ENCODE data around the gene RPL15.
"Not testable (repeated sequence)": the region's sequence is repeated elsewhere in the genome, so short reads cannot be mapped to it uniquely, and the experiment has no call there.

Gene RPL15

GRCh38 chr3:23889950-23890349 lies 27.0 kb upstream of the RPL15 start:
- DNase-seq (ENCODE audit: low read depth in 2 of 2): no peak

DNA sequence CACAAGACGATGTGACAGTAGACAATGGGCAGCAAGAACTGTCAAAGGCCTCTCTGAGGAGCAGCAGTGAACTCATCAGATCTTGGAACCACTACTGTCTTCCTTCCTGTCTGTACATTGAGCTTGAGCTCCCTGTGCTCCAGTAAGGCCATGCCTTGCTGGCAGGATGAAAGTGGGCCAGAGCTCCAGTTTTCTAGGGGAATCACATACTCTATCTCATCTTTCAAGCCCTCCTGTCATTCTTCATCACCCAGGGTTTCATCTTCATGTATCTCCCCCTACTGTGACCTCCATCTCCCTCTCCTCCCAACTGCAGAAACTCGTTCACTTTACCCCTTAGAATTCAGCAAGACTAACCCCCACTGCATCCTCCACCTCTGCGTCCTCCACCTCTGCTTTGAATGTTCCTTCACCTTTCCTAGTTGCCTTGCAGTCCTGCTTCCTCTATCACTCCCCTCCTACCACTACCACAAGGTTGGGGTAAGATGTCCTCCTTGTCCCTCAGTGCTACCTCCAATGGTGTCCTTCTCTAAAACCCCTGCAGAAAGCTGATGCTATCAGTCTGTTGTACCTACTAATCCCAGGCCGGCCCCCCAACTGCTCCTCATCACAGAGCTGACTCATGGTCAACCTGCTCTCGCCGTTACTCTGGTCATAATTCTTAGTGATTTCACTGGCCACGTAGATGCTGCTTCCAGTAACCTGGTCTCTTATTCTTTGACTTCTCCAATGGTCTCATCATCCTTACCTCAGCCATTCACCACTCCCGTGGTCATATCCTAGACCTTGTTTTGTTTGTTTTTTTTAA lies 22.5 kb upstream of the RPL15 start:
- no peak for DNase-seq (ENCODE audit: low read depth in 2 of 2)

GRCh38 chr3:23895181-23895580 lies 21.8 kb upstream of the RPL15 start:
- no peak for DNase-seq (ENCODE audit: low read depth in 2 of 2)

DNA sequence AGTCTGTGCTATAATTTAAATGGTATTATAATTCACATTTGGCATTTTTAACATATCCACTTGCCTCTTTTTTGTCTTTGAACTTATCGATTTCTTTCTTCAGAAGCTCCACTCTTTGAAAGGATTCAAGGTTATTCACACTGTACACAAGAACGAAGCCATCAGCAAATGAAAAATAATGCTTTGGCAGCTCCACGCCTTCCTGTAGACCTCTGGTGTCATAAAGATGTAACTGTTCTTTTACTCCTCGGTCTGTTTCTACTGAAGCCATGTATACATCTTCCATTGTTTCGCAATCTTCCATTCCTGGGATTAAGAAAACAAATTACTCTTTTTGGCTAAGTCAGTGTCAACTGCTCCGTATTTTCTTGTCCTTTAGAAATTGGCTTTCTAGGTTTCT lies 16.2 kb upstream of the RPL15 start:
- no peak for DNase-seq (ENCODE audit: low read depth in 2 of 2)

- no peak for DNase-seq (ENCODE audit: low read depth in 2 of 2)
Measured at GRCh38 chr3:23904545-23904944, 12.4 kb upstream of the RPL15 start.

DNA sequence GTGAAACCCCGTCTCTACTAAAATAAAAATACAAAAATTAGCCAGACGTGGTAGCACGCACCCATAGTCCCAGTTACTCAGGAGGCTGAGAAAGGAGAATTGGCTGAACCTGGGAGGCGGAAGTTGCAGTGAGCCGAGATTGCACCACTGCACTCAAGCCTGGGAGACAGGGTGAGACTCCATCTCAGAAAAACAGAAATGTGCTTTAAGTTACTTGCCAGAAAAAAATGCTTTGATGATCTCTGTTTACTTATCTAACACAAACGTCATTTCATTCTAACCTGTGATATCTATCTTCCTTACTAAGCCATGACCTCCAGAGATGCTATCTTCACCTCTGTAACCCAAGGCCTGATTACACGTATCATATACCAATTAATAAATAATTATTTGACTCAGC lies 7.6 kb upstream of the RPL15 start:
- DNase-seq (ENCODE audit: low read depth in 2 of 2): no peak

- no peak for DNase-seq (ENCODE audit: low read depth in 2 of 2)
Measured at GRCh38 chr3:23911397-23911796, 5.5 kb upstream of the RPL15 start.

DNA sequence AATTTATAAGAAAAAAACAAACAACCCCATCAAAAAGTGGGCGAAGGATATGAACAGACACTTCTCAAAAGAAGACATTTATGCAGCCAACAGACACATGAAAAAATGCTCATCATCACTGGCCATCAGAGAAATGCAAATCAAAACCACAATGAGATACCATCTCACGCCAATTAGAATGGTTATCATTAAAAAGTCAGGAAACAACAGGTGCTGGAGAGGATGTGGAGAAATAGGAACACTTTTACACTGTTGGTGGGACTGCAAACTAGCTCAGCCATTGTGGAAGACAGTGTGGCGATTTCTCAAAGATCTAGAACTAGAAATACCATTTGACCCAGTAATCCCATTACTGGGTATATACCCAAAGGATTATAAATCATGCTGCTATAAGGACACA lies 4.6 kb upstream of the RPL15 start:
- not testable (repeated sequence) for DNase-seq (ENCODE audit: low read depth in 2 of 2)

GRCh38 chr3:23913182-23913581 lies 3.8 kb upstream of the RPL15 start:
- no peak for DNase-seq (ENCODE audit: low read depth in 2 of 2)

DNA sequence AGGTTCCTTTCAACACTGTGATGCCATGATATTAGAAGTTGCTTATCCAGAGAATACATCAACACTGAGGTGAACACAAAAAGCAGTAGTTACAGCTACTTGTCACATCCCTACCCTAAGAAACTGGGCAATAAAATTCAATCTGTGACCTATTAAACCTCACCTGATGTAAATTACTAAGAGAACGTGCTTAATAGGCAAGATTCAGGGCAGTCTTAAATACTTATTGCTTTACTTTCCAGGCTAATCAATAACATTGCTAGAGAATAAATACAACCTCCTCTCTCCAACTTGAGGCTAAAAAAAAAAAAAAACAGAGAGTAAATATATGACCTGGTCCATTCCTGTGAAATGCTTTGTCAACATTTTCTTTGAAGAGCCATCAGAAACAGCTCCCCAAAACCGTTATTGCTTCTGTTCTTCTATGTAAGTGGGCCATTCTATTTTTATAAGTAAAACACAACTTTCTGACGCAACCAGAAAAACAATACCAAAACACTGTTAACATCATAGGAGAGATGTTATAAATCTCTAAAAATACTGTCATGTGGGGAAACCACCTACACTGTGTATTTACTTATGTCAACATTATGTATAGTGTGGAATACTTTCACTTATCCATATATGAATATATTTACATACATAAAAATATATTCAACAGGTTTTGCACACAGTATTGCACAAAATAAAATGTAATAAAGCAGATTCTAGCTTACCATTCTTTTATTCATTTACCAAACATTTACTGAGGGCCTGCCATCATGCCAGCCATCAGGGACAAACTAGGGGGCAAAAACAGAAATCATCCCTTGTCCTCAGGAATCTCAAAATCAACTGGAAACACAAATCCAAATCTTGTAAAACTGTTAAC lies 2.8 kb upstream of the RPL15 start:
- no peak for DNase-seq (ENCODE audit: low read depth in 2 of 2)

GRCh38 chr3:23915537-23916108 lies 1.3 kb upstream of the RPL15 start:
- no peak for DNase-seq (ENCODE audit: low read depth in 2 of 2)

DNA sequence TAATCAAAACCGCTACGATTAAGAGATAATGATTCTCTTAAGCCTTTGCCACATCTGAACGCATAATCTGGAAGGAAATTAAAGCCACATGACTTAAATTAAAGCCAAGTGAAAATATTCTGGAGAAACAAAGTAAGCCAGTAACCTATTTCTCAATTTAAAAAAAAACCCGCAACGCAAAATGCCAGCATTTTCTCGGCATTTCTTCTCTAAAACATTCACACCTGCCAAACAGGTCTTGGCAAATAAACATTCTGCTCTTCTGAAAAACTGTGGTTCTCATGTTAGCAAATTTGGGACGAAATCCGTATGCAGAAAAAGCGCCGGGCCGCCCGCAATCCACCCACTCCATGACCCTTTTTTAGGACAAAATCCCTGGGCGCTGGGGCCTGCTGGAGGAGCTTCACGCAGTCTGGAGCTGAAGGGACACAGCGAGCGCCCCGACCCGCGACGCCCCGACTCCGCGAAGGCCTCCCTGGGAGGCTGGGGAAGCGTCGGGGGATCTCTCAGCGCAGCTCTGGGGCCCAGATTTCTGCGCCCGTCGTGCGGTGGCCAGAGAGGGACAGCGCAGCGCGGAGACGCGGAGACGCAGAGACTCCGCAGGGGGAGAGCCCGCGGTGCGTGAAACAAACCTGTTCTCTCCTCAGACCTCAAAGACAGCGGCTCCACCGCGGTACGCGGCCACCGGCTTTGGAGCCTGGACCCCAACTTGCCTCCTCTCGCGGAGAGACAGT lies 613 bp upstream of the RPL15 start:
- no peak for DNase-seq (ENCODE audit: low read depth in 2 of 2)

DNA sequence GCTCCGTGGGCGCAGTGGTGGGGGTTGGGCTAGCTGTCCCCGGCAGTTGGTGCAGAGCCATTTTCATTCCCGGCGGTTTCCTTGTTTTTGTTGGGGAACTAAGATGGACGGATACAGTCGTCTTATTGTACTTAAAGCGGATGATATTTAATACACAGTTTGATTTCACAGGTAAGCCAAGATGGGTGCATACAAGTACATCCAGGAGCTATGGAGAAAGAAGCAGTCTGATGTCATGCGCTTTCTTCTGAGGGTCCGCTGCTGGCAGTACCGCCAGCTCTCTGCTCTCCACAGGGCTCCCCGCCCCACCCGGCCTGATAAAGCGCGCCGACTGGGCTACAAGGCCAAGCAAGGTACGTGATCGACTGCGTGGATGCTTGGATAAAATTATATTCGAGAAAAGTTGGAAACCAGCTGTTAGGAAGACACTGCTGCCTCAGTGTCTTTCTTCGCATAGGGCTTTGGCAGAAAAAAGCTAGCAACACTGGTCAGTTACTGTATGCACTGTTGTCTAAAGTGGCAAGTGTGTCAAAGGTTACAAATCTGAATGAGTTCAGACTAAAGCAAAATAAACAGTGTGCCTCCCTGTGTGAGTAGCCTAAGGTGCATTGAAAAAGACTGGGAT lies 859 bp downstream of the RPL15 start:
- peak in 1 of 2 donors; percentile 69 for DNase-seq (ENCODE audit: low read depth in 2 of 2)

DNA sequence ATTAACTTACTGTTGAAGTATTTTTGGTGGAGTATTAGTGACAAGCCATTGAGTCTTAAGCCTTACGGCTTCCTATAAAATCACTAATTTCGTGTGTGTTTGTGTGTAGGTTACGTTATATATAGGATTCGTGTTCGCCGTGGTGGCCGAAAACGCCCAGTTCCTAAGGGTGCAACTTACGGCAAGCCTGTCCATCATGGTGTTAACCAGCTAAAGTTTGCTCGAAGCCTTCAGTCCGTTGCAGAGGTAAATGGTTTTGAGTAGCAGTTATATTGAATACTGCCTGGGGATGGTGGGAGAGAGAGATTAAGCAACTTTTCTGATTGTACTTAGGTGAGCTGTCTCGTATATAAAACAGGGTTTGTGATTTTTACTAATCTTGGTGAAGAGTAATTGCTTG lies 1.4 kb downstream of the RPL15 start:
- DNase-seq (ENCODE audit: low read depth in 2 of 2): not testable (repeated sequence)

DNA sequence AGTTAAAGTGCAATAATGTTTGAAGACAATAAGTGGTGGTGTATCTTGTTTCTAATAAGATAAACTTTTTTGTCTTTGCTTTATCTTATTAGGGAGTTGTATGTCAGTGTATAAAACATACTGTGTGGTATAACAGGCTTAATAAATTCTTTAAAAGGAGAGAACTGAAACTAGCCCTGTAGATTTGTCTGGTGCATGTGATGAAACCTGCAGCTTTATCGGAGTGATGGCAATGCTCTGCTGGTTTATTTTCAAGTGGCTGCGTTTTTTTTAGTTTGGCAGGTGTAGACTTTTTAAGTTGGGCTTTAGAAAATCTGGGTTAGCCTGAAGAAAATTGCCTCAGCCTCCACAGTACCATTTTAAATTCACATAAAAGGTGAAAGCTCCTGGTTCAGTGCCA lies 2.7 kb downstream of the RPL15 start:
- DNase-seq (ENCODE audit: low read depth in 2 of 2): no peak

GRCh38 chr3:23920151-23920655 lies 3.3 kb downstream of the RPL15 start:
- no peak for DNase-seq (ENCODE audit: low read depth in 2 of 2)

DNA sequence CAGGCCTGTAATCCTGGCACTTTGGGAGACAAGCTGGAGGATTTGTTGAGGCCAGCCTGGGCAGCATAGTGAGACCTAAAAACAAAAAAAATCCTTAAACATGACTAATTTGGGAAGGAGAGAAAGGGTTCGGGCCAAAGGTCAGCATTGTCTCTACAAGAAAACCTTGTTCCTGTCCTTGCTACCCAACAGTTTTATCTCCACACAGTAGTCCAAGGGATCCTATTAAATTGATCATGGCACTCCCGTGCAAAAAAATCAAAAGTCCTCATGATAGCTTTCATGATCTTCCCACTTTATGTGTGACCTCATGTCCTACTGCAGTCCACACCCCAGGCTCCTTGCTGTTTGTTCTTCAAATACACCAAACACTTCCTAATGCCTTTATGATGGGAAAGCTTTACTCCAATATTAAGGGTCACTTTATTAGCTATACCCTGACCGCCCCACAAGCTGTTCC lies 4.2 kb downstream of the RPL15 start:
- DNase-seq (ENCODE audit: low read depth in 2 of 2): no peak

- DNase-seq (ENCODE audit: low read depth in 2 of 2): no peak
Measured at GRCh38 chr3:23923786-23924185, 6.9 kb downstream of the RPL15 start.

DNA sequence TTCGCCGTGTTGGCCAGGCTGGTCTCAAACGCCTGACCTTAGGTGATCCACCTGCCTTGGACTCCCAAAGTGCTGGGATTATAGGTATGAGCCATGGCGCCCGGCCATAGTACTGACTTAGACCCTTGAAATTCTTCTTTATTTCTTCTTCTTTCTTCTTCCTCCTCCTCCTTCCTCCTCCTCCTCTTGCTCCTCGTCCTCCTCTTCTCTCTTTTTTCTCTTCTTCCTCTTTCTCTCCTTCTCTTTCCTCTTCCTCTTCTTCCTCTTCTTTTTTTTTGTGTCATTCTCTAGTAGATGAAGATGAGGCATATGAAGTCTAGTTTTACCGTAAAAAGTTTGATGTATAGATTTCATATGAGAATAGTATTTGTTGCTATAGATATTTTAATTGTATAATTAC lies 9.3 kb downstream of the RPL15 start:
- no peak for DNase-seq (ENCODE audit: low read depth in 2 of 2)

- no peak for DNase-seq (ENCODE audit: low read depth in 2 of 2)
Measured at GRCh38 chr3:23926736-23927135, 9.8 kb downstream of the RPL15 start.

DNA sequence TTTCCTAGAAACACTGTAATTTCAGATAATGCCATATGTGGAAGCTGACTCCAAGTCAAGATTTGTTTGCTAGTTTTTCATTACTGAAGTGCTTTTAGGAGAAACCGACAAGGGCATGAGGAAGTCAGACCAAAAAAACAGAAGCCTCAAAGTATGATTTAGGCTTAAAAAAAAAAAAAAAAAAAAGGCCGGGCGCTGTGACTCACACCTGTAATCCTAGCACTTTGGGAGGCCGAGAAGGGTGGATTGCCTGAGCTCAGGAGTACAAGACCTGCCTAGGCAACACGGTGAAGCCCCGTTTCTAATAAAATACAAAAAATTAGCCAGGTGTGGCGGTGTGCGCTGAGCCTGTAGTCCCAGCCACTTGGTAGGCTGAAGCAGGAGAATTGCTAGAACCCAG lies 11.6 kb downstream of the RPL15 start:
- DNase-seq (ENCODE audit: low read depth in 2 of 2): no peak

Measured in activated CD4-positive, alpha-beta T cell treated with anti-CD3 and anti-CD28 coated beads for 24 hours (primary cell).